Measurements from ENCODE around the gene NARS2. TPM values are rescaled to one million over a fixed set of nuclear protein-coding genes. Genes with fewer than 3 reads are reported as not detected.
A peak's percentile ranks its signal among the peaks of the same experiment; 100 is the strongest.

The NARS2 gene
- total RNA-seq, 1 donor from 2014 or later: 25.5 TPM

- no peak for TF ChIP-seq CTCF (IDR thresholded peaks at IDR 0.05; ENCODE audit: insufficient read depth, low read length, poor library complexity, severe bottlenecking)
- no peak for DNase-seq (ENCODE audit: low read depth)
- Histone ChIP-seq H3K36me3 (ENCODE audit: control insufficient read depth, insufficient read depth, low read length) (no peaks in the 10 kb centered on the region), H3K27me3 (ENCODE audit: control insufficient read depth, insufficient read depth, low read length) (no peaks in the 10 kb centered on the region), H3K4me3 (ENCODE audit: low read depth, low read length) (no peak overlapping the region)
Measured at GRCh38 chr11:78446210-78446609, 128.5 kb downstream of the NARS2 start.

- Histone ChIP-seq H3K27me3 (ENCODE audit: control insufficient read depth, insufficient read depth, low read length) (no peaks in the 10 kb centered on the region), H3K4me3 (ENCODE audit: low read depth, low read length) (no peak overlapping the region), H3K36me3 (ENCODE audit: control insufficient read depth, insufficient read depth, low read length) (no peaks in the 10 kb centered on the region)
- DNase-seq (ENCODE audit: low read depth): no peak
- TF ChIP-seq CTCF (IDR thresholded peaks at IDR 0.05; ENCODE audit: insufficient read depth, low read length, poor library complexity, severe bottlenecking): no peak
Measured at GRCh38 chr11:78444726-78445125, 129.9 kb downstream of the NARS2 start.

GRCh38 chr11:78441956-78442355, 132.7 kb downstream of the NARS2 start:
- DNase-seq (ENCODE audit: low read depth): no peak
- H3K4me3 ChIP-seq (ENCODE audit: low read depth, low read length): no peak overlapping the region
- H3K36me3 ChIP-seq (ENCODE audit: control insufficient read depth, insufficient read depth, low read length): no peaks in the 10 kb centered on the region
- no peak for TF ChIP-seq CTCF (IDR thresholded peaks at IDR 0.05; ENCODE audit: insufficient read depth, low read length, poor library complexity, severe bottlenecking)
- no peaks in the 10 kb centered on the region for H3K27me3 ChIP-seq (ENCODE audit: control insufficient read depth, insufficient read depth, low read length)

GRCh38 chr11:78438298-78438975, 136.2 kb downstream of the NARS2 start:
- H3K36me3 ChIP-seq (ENCODE audit: control insufficient read depth, insufficient read depth, low read length): no peaks in the 10 kb centered on the region
- H3K4me3 ChIP-seq (ENCODE audit: low read depth, low read length): no peak overlapping the region
- no peaks in the 10 kb centered on the region for H3K27me3 ChIP-seq (ENCODE audit: control insufficient read depth, insufficient read depth, low read length)
- no peak for DNase-seq (ENCODE audit: low read depth)
- no peak for TF ChIP-seq CTCF (IDR thresholded peaks at IDR 0.05; ENCODE audit: insufficient read depth, low read length, poor library complexity, severe bottlenecking)

GRCh38 chr11:78432956-78433355, 141.7 kb downstream of the NARS2 start:
- no peak overlapping the region for H3K4me3 ChIP-seq (ENCODE audit: low read depth, low read length)
- no peaks in the 10 kb centered on the region for H3K27me3 ChIP-seq (ENCODE audit: control insufficient read depth, insufficient read depth, low read length)
- no peaks in the 10 kb centered on the region for H3K36me3 ChIP-seq (ENCODE audit: control insufficient read depth, insufficient read depth, low read length)
- DNase-seq (ENCODE audit: low read depth): no peak
- TF ChIP-seq CTCF (IDR thresholded peaks at IDR 0.05; ENCODE audit: insufficient read depth, low read length, poor library complexity, severe bottlenecking): no peak

- H3K27me3 ChIP-seq (ENCODE audit: control insufficient read depth, insufficient read depth, low read length): no peaks in the 10 kb centered on the region
- H3K36me3 ChIP-seq (ENCODE audit: control insufficient read depth, insufficient read depth, low read length): no peaks in the 10 kb centered on the region
- peak; percentile 48 for TF ChIP-seq CTCF (IDR thresholded peaks at IDR 0.05; ENCODE audit: insufficient read depth, low read length, poor library complexity, severe bottlenecking)
- no peak for DNase-seq (ENCODE audit: low read depth)
- H3K4me3 ChIP-seq (ENCODE audit: low read depth, low read length): no peak overlapping the region
Measured at GRCh38 chr11:78432058-78432515, 142.6 kb downstream of the NARS2 start.

Measured in kidney epithelial cell (primary cell).